Kidney epithelial cell (primary cell): ENCODE data around the gene LIMD2. TPM values are rescaled to one million over a fixed set of nuclear protein-coding genes. Genes with fewer than 3 reads are reported as not detected.

Source experiments
- DNase-seq: peaks from one replicate; pipeline ENCODE4 v3.0.0-alpha.2; 2010; ENCODE audit warnings: low read depth
- H3K27me3 ChIP-seq: 2 replicates; pipeline ENCODE4 v1.6.0; 2011; ENCODE audit warnings: low read length; ENCODE audit not compliant: control insufficient read depth, insufficient read depth
- H3K36me3 ChIP-seq: 2 replicates; pipeline ENCODE4 v1.5.1; 2011; ENCODE audit warnings: low read length; ENCODE audit not compliant: control insufficient read depth, insufficient read depth
- H3K4me3 ChIP-seq: 2 replicates; pipeline ENCODE4 v1.5.1; 2011; ENCODE audit warnings: low read depth, mild to moderate bottlenecking, control low read depth, low read length
- CTCF ChIP-seq: IDR thresholded peaks from 2 replicates; pipeline ENCODE4 v1.5.1; 2011; ENCODE audit warnings: mild to moderate bottlenecking, moderate library complexity, low read length, control low read depth, inconsistent platforms; ENCODE audit not compliant: insufficient read depth, poor library complexity, severe bottlenecking
- total RNA-seq: library from RNA; depleted of rRNA; stranded (reverse); fragments of >200 nt; gene quantifications from 2 replicates; pipeline ENCODE4 v1.2.3, GENCODE V29; 2015

The LIMD2 gene
- total RNA-seq, 1 donor from 2014 or later = 158 TPM

- peak; percentile 60 for DNase-seq
- no peak for TF ChIP-seq CTCF
- Histone ChIP-seq H3K36me3 (no peaks in the 10 kb centered on the region), H3K4me3 (no peak overlapping the region), H3K27me3 (no peaks in the 10 kb centered on the region)
These were observed 24.0 kb downstream of the LIMD2 start for GRCh38 chr17:63675607-63676546.

GRCh38 chr17:63675231-63675606 lies 24.7 kb downstream of the LIMD2 start:
- Histone ChIP-seq H3K27me3 (no peaks in the 10 kb centered on the region), H3K4me3 (no peak overlapping the region), H3K36me3 (no peaks in the 10 kb centered on the region)
- TF ChIP-seq CTCF = no peak
- DNase-seq = no peak

- TF ChIP-seq CTCF = no peak
- H3K27me3 ChIP-seq = no peaks in the 10 kb centered on the region
- no peak overlapping the region for H3K4me3 ChIP-seq
- H3K36me3 ChIP-seq = no peaks in the 10 kb centered on the region
- DNase-seq = no peak
These were observed 27.1 kb downstream of the LIMD2 start for GRCh38 chr17:63672856-63673255.

- Histone ChIP-seq H3K36me3 (no peaks in the 10 kb centered on the region), H3K27me3 (no peaks in the 10 kb centered on the region), H3K4me3 (no peak overlapping the region)
- TF ChIP-seq CTCF = no peak
- DNase-seq = no peak
These were observed 34.3 kb downstream of the LIMD2 start for GRCh38 chr17:63665527-63666214.

- Histone ChIP-seq H3K27me3 (no peaks in the 10 kb centered on the region), H3K36me3 (no peaks in the 10 kb centered on the region), H3K4me3 (no peak overlapping the region)
- DNase-seq = no peak
- no peak for TF ChIP-seq CTCF
These were observed 40.1 kb downstream of the LIMD2 start for GRCh38 chr17:63659850-63660249.
